ENCODE data around the gene HHATL.

- TF ChIP-seq CTCF (conservative IDR thresholded peaks at IDR 0.05 in 1 of 2, IDR thresholded peaks at IDR 0.05 in 1 of 2; ENCODE audit: low read depth in 1 of 2, low read length in 2 of 2) (no peak), EZH2 (IDR thresholded peaks at IDR 0.05; ENCODE audit: low read length, missing control alignments) (no peak)
Measured at GRCh38 chr3:42649006-42649405, 53.6 kb downstream of the HHATL start.

All from fibroblast of lung (primary cell).